ENCODE data around the gene TNFRSF13B.
"Not testable (repeated sequence)": the region's sequence is repeated elsewhere in the genome, so short reads cannot be mapped to it uniquely, and the experiment has no call there.

- not testable (repeated sequence) for TF ChIP-seq CTCF, POLR2AphosphoS5, POLR2A (IDR thresholded peaks at IDR 0.05)
These were observed 50.5 kb downstream of the TNFRSF13B start for GRCh38 chr17:16921451-16921850.
